Endothelial cell of umbilical vein (primary cell): ENCODE data around the gene SMARCA2. TPM values are rescaled to one million over a fixed set of nuclear protein-coding genes. Genes with fewer than 3 reads are reported as not detected.
A peak's percentile ranks its signal among the peaks of the same experiment; 100 is the strongest.

ENCODE experiments used
- BruUV-seq: library from RNA; stranded (reverse); fragments of 400-500 nt; replicated peaks from 2 replicates; lab custom pipeline; 2021; lab: Mats Ljungman, UMichigan
- CTCF ChIA-PET: fragments of 300-600, 350-600 bp; sonication (Branson Sonifier 250); formaldehyde crosslinking; loops from one replicate; lab custom pipeline; 2021; ENCODE audit warnings: antibody characterized with exemption, inconsistent platforms; lab: Charles Lee
- POLR2A ChIA-PET: fragments of 300-600, 350-600 bp; sonication (Branson Sonifier 250); formaldehyde crosslinking; loops from one replicate; lab custom pipeline; 2021; ENCODE audit warnings: antibody characterized with exemption, inconsistent platforms; lab: Charles Lee
- DNase-seq: peaks from one replicate; pipeline ENCODE4 v3.0.0-alpha.2; 2011; ENCODE audit warnings: low read depth, low spot score
- FAIRE-seq: peaks from 2 replicates; lab custom pipeline; 2011; peaks lifted over from hg19 to GRCh38; lab: Jason Lieb, UNC
- H2AFZ ChIP-seq: 2 replicates; pipeline ENCODE4 v1.6.0; 2012; ENCODE audit warnings: low read depth, low read length, control low read depth, inconsistent platforms
- H3K27ac ChIP-seq: 2 replicates; pipeline ENCODE4 v1.5.1; 2011; ENCODE audit warnings: low read depth, mild to moderate bottlenecking, control low read depth, low read length, moderate library complexity; ENCODE audit not compliant: insufficient read depth
- H3K27me3 ChIP-seq, 2 experiments: 2 replicates each; pipeline versions ENCODE4 v1.6.0 to v1.6.1; 2011; ENCODE audit warnings: low read length in 2 of 2, mixed read lengths in 1 of 2; ENCODE audit not compliant: control insufficient read depth in 2 of 2, insufficient read depth in 2 of 2
- H3K36me3 ChIP-seq, 2 experiments: 2 replicates in 1 of 2; 3 replicates in 1 of 2; pipeline ENCODE4 v1.5.1; 2011; ENCODE audit warnings: low read length in 2 of 2, mild to moderate bottlenecking in 1 of 2, moderate library complexity in 1 of 2; ENCODE audit not compliant: control insufficient read depth in 2 of 2, insufficient read depth in 2 of 2; ENCODE audit errors: extremely low read depth in 1 of 2
- H3K4me1 ChIP-seq: 3 replicates; pipeline ENCODE4 v1.5.1; 2011; ENCODE audit warnings: mild to moderate bottlenecking, low read length; ENCODE audit not compliant: control insufficient read depth, insufficient read depth; ENCODE audit errors: extremely low read depth
- H3K4me2 ChIP-seq: 2 replicates; pipeline ENCODE4 v1.6.1; 2011; ENCODE audit warnings: low read length, control low read depth, mixed read lengths; ENCODE audit not compliant: insufficient read depth
- H3K4me3 ChIP-seq, 3 experiments: fragments of 200-600 bp in 1 of 3; sonication (generic), shearing (Covaris generic) in 1 of 3; replicated peaks in 1 of 3; 2 replicates each; pipeline ENCODE4 v1.5.1; 2011 to 2016; ENCODE audit warnings: control low read depth in 3 of 3, low read length in 3 of 3, mild to moderate bottlenecking in 2 of 3, inconsistent platforms in 1 of 3, low read depth in 1 of 3, moderate library complexity in 1 of 3; ENCODE audit not compliant: insufficient read depth in 1 of 3
- H3K79me2 ChIP-seq: 2 replicates; pipeline ENCODE4 v1.6.0; 2012; ENCODE audit warnings: low read length, inconsistent platforms; ENCODE audit not compliant: control insufficient read depth, insufficient read depth
- H3K9ac ChIP-seq: replicated peaks from 2 replicates; pipeline ENCODE3; 2011; ENCODE audit warnings: low read length, control low read depth; ENCODE audit not compliant: insufficient read depth; ENCODE audit errors: extremely low read depth
- H3K9me1 ChIP-seq: replicated peaks from 3 replicates; pipeline ENCODE4 v1.6.0; 2011; ENCODE audit warnings: mild to moderate bottlenecking, low read length; ENCODE audit not compliant: control insufficient read depth, insufficient read depth; ENCODE audit errors: extremely low read depth
- H3K9me3 ChIP-seq: replicated peaks from 2 replicates; pipeline ENCODE4 v1.5.1; 2012; ENCODE audit warnings: low read length, inconsistent platforms; ENCODE audit not compliant: control insufficient read depth, insufficient read depth
- H4K20me1 ChIP-seq: replicated peaks from 2 replicates; pipeline ENCODE3; 2011; ENCODE audit warnings: mild to moderate bottlenecking, low read length; ENCODE audit not compliant: control insufficient read depth, insufficient read depth; ENCODE audit errors: extremely low read depth
- EZH2 ChIP-seq: IDR thresholded peaks from 2 replicates; pipeline ENCODE4 v1.6.1; 2012; ENCODE audit warnings: borderline replicate concordance, low read depth, mild to moderate bottlenecking, moderate library complexity, low read length, inconsistent platforms; ENCODE audit not compliant: severe bottlenecking
- FOS ChIP-seq: IDR thresholded peaks from 2 replicates; pipeline ENCODE4 v1.6.1; 2011; ENCODE audit warnings: mild to moderate bottlenecking, low read length, moderate library complexity, borderline replicate concordance; ENCODE audit not compliant: insufficient read depth
- GATA2 ChIP-seq: IDR thresholded peaks from 2 replicates; pipeline ENCODE4 v1.7.0; 2011; ENCODE audit warnings: low read depth, mild to moderate bottlenecking, moderate library complexity, mixed read lengths, low read length; ENCODE audit not compliant: insufficient read length, insufficient read depth
- JUN ChIP-seq: IDR thresholded peaks from 2 replicates; pipeline ENCODE4 v1.6.1; 2011; ENCODE audit warnings: borderline replicate concordance, low read depth; ENCODE audit not compliant: insufficient read length, insufficient read depth
- MAX ChIP-seq: IDR thresholded peaks from 2 replicates; pipeline ENCODE4 v1.6.1; 2011; ENCODE audit not compliant: insufficient read depth, insufficient read length
- MYC ChIP-seq: IDR thresholded peaks from one replicate; pipeline ENCODE4 v1.6.1; 2011; ENCODE audit warnings: mild to moderate bottlenecking, low read depth, low read length
- POLR2A ChIP-seq: IDR thresholded peaks from 2 replicates; pipeline ENCODE4 v1.6.1; 2012; ENCODE audit warnings: low read depth, mild to moderate bottlenecking, control low read depth, low read length
- POLR2AphosphoS5 ChIP-seq: IDR thresholded peaks from 2 replicates; pipeline ENCODE4 v1.6.1; 2012; ENCODE audit warnings: low read depth, mild to moderate bottlenecking, control low read depth, low read length, moderate library complexity; ENCODE audit not compliant: insufficient read depth
- dilution Hi-C: fragments of 300-500 bp; cut with MboI; formaldehyde crosslinking; loops from one replicate; pipeline ENCODE4 v1.15.0; 2019; ENCODE audit warnings: low sequenced_read_pairs; ENCODE audit not compliant: extremely low pct_ligation_motif_present
- intact Hi-C: fragments of 100-400 bp; cut with micrococcal nuclease; formaldehyde crosslinking; loops from one replicate; pipeline ENCODE4 v1.10.0; 2022
- polyA plus RNA-seq, 4 experiments: library from polyadenylated mRNA; depleted of rRNA in 3 of 4; stranded (reverse) in 3 of 4; unstranded in 1 of 4; fragments of >200 nt; gene quantifications; 2 replicates each; pipeline versions ENCODE4 v1.2.1 to v1.2.3, GENCODE V29; 2011 to 2012; ENCODE audit warnings: missing spikeins in 1 of 4
- total RNA-seq: library from RNA; stranded (reverse); gene quantifications from 2 replicates; pipeline ENCODE4 v1.2.3, GENCODE V29; 2021
- TF ChIP-seq, protein P1 (sequence below), 2 donors: IDR thresholded peaks; 1 replicate in 1 of 2; 2 replicates in 1 of 2; pipeline ENCODE4 v1.5.1; 2011; ENCODE audit warnings: low read length in 2 of 2, mild to moderate bottlenecking in 2 of 2, moderate library complexity in 2 of 2, control low read depth in 1 of 2, inconsistent platforms in 1 of 2, low read depth in 1 of 2; ENCODE audit not compliant: insufficient read depth in 1 of 2; ENCODE audit errors: extremely low read depth in 1 of 2

Gene SMARCA2
- total and polyA plus RNA-seq, 2 donors (not counting 3 experiments of a cell fraction or from before 2014, with no cell fraction given): 54.5 to 79.9 TPM

DNA sequence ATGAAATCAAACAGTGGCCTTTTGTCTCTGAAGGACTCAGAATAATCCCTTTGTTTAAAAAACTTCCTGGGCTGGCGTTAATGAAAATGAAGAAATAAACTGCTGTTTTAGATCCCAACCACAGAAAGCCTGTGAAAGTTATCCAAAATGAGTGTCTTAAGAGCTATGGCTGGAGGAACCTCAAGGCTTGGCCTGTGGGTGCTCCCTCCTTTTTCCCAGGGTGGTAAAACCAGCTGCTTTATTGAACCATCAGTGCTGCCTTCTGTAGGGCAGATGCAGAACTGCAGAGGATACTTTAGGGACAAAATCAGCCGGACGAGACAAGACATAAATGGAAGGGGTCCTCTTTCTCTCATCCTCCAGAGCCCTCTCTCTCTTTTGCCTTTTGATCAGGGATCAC is 100.9 kb downstream of the SMARCA2 start:
- DNase-seq (peak; percentile 17), FAIRE-seq (no peak)
- no peaks in the 10 kb centered on the region for H3K27me3 ChIP-seq
- ChIA-PET CTCF (interaction anchor here (0.5 to 1.8 kb wide), 14 partner anchors 10 to 699 kb away, joined by 3 to 9 read pairs (median 3); no protein-coding TSS in a partner anchor), POLR2A (no interaction called here)
- no peak overlapping the region for H2AFZ ChIP-seq
- no peak overlapping the region for H3K27ac ChIP-seq
- TF ChIP-seq, protein P1, sequence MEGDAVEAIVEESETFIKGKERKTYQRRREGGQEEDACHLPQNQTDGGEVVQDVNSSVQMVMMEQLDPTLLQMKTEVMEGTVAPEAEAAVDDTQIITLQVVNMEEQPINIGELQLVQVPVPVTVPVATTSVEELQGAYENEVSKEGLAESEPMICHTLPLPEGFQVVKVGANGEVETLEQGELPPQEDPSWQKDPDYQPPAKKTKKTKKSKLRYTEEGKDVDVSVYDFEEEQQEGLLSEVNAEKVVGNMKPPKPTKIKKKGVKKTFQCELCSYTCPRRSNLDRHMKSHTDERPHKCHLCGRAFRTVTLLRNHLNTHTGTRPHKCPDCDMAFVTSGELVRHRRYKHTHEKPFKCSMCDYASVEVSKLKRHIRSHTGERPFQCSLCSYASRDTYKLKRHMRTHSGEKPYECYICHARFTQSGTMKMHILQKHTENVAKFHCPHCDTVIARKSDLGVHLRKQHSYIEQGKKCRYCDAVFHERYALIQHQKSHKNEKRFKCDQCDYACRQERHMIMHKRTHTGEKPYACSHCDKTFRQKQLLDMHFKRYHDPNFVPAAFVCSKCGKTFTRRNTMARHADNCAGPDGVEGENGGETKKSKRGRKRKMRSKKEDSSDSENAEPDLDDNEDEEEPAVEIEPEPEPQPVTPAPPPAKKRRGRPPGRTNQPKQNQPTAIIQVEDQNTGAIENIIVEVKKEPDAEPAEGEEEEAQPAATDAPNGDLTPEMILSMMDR (IDR thresholded peaks at IDR 0.05; ENCODE audit: extremely low read depth in 1 of 2, insufficient read depth in 1 of 2, low read depth in 1 of 2, low read length in 2 of 2): peak; percentile 48 to 54
- TF ChIP-seq FOS: no peak
- no peaks in the 10 kb centered on the region for H3K79me2 ChIP-seq
- H3K9me3 ChIP-seq: no peaks in the 10 kb centered on the region
- H3K4me2 ChIP-seq: no peak overlapping the region
- no peak overlapping the region for H3K4me3 ChIP-seq
- H3K9me1 ChIP-seq: no peaks in the 10 kb centered on the region
- H4K20me1 ChIP-seq: no peaks in the 10 kb centered on the region
- peaks cover 3% of the 10 kb centered on the region for H3K4me1 ChIP-seq
- intact Hi-C loops: no loop called here
- H3K9ac ChIP-seq: no peak overlapping the region
- dilution Hi-C loops: no loop called here
- BruUV-seq: no TSS peak
- peaks cover 5 to 6% of the 10 kb centered on the region in 2 experiments for H3K36me3 ChIP-seq

DNA sequence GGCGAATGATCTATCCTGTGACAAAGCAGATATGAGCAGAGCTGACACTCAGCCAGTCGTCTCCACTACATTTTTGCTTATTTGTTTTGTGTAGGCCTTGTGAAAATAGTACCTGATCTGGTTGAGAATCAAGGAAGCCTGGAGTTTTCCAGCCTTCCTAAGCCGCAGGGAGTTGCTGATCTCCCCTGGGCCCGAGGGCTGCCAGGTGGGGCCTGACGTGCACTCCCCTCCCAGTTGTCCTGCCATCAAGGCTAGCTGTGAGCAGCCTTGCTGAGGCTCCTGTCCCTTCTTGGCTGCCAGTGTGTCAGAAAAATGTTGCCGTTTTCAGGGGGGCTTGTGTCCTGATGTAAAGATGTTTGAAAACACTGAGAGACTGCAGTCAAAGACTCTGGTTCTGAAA is 102.4 kb downstream of the SMARCA2 start:
- H3K27me3 ChIP-seq: no peaks in the 10 kb centered on the region
- no peaks in the 10 kb centered on the region for H3K9me3 ChIP-seq
- dilution Hi-C loops (no loop called here), intact Hi-C loops (no loop called here)
- H3K9me1 ChIP-seq: no peaks in the 10 kb centered on the region
- H3K27ac ChIP-seq: no peak overlapping the region
- CTCF ChIA-PET: interaction anchor here (0.6 to 1.0 kb wide), 3 partner anchors 41 to 176 kb away, joined by 3 to 4 read pairs (median 4); no protein-coding TSS in a partner anchor
- no peak overlapping the region for H3K4me2 ChIP-seq
- no peak overlapping the region for H3K4me3 ChIP-seq
- peaks cover 14% of the 10 kb centered on the region for H3K4me1 ChIP-seq
- no peaks in the 10 kb centered on the region for H3K79me2 ChIP-seq
- DNase-seq (no peak), FAIRE-seq (no peak)
- no peak for TF ChIP-seq GATA2
- TF ChIP-seq JUN: no peak
- TF ChIP-seq MYC: no peak
- no peak for TF ChIP-seq EZH2
- TF ChIP-seq POLR2AphosphoS5: no peak
- TF ChIP-seq POLR2A: no peak
- TF ChIP-seq, protein P1 (IDR thresholded peaks at IDR 0.05; ENCODE audit: extremely low read depth in 1 of 2, insufficient read depth in 1 of 2, low read depth in 1 of 2, low read length in 2 of 2): no peak
- no peak for TF ChIP-seq MAX
- no peak for TF ChIP-seq FOS
- no TSS peak for BruUV-seq
- H3K36me3 ChIP-seq: peaks cover 5 to 6% of the 10 kb centered on the region in 2 experiments
- no peak overlapping the region for H2AFZ ChIP-seq
- H3K9ac ChIP-seq: no peak overlapping the region
- POLR2A ChIA-PET: no interaction called here
- no peaks in the 10 kb centered on the region for H4K20me1 ChIP-seq
